Esophagus squamous epithelium (tissue), 5 donors: ENCODE measurements around the gene MINDY2. TPM values are rescaled to one million over a fixed set of nuclear protein-coding genes. Genes with fewer than 3 reads are reported as not detected.
"Not testable (repeated sequence)": the region's sequence is repeated elsewhere in the genome, so short reads cannot be mapped to it uniquely, and the experiment has no call there.

Source experiments
- DNase-seq: peaks from one replicate; lab custom pipeline; 2025; lab: John Stamatoyannopoulos, UW
- H3K27ac ChIP-seq, 4 donors: fragments of 200-600 bp; sonication (generic); one replicate each; pipeline ENCODE4 v1.5.1; 2016 to 2019; ENCODE audit warnings: mild to moderate bottlenecking in 1 of 4
- H3K27me3 ChIP-seq, 4 donors: fragments of 200-600 bp; sonication (generic); 1 replicate in 3 of 4; 2 replicates in 1 of 4; pipeline versions ENCODE4 v1.5.1 to v1.6.0; 2017 to 2021; ENCODE audit warnings: antibody characterized with exemption in 1 of 4
- H3K36me3 ChIP-seq, 3 donors: fragments of 200-600 bp; sonication (generic); one replicate each; pipeline ENCODE4 v1.5.1; 2016 to 2019
- H3K4me1 ChIP-seq, 3 donors: fragments of 200-600 bp; sonication (generic); one replicate each; pipeline ENCODE4 v1.5.1; 2017 to 2019
- H3K4me3 ChIP-seq, 4 donors: fragments of 200-600 bp; sonication (generic); 1 replicate in 3 of 4; 2 replicates in 1 of 4; pipeline ENCODE4 v1.5.1; 2016 to 2019; ENCODE audit warnings: mild to moderate bottlenecking in 2 of 4, moderate library complexity in 1 of 4
- H3K9me3 ChIP-seq, 3 donors: fragments of 200-600 bp; sonication (generic); one replicate each; pipeline ENCODE4 v1.5.1; 2016 to 2019
- POLR2A ChIP-seq, 4 donors: fragments of 450-650 bp; IDR thresholded peaks; one replicate each; pipeline ENCODE4 v1.6.1; 2017; ENCODE audit warnings: antibody characterized with exemption in 4 of 4, mild to moderate bottlenecking in 4 of 4, moderate library complexity in 3 of 4
- WGBS, 2 donors: methylation state at CpG; one replicate each; pipeline ENCODE4 v1.1.5; 2018; 5-methylcytosine and 5-hydroxymethylcytosine counted together
- intact Hi-C: fragments of 100-400 bp; cut with DNase I; formaldehyde crosslinking; loops from one replicate; pipeline ENCODE4 v1.15.0; 2022
- total RNA-seq, 4 donors: library from RNA; depleted of rRNA; stranded (reverse); fragments of >200 nt; gene quantifications; one replicate each; pipeline ENCODE4 v1.1.0, GENCODE V29; 2016
- TF ChIP-seq, protein P1 (sequence below), 6 experiments: fragments of 450-650 bp in 4 of 6; fragments of 200-600 bp in 2 of 6; sonication (generic) in 2 of 6; IDR thresholded peaks; one replicate each; pipeline ENCODE4 v1.5.1; 2016 to 2019; ENCODE audit warnings: antibody characterized with exemption in 6 of 6, mild to moderate bottlenecking in 4 of 6, moderate library complexity in 4 of 6
- donor health status: DM: yes; HTN: yes; CAD: no.

The MINDY2 gene
- total RNA-seq, 4 donors from 2014 or later, result 9.1 to 17.0 (median 13.9) TPM

DNA sequence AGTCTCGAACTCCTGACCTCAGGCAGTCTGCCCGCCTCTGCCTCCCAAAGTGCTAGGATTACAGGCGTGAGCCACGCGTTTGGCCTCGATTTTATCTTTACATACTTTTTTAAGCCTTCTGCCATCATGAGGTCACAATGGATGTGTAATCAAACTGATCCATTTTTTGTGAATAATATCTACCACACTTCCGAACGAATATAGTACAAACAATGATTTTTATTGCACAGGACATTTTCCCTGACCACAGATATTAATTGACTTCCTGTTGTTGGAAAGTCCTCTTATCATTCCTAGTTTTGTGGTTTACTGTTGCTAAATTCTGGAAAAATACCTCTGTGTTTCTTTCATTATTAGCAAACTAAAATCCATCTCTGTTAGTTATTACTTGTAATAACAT is 68.9 kb downstream of the MINDY2 start:
- H3K27me3 ChIP-seq, result no peaks in the 10 kb centered on the region
- no peaks in the 10 kb centered on the region for H3K9me3 ChIP-seq
- DNase-seq, result no peak
- no peak overlapping the region for H3K27ac ChIP-seq
- H3K36me3 ChIP-seq, result peaks cover 0 to 40% (median 0%) of the 10 kb centered on the region in 3 donors
- no peak overlapping the region for H3K4me3 ChIP-seq
- intact Hi-C loops, result no loop called here
- 90 to 91% methylated on average over 8 of the region's 8 CpGs for WGBS, 2 donors
- TF ChIP-seq POLR2A (IDR thresholded peaks at IDR 0.05), result no peak
- TF ChIP-seq, protein P1, sequence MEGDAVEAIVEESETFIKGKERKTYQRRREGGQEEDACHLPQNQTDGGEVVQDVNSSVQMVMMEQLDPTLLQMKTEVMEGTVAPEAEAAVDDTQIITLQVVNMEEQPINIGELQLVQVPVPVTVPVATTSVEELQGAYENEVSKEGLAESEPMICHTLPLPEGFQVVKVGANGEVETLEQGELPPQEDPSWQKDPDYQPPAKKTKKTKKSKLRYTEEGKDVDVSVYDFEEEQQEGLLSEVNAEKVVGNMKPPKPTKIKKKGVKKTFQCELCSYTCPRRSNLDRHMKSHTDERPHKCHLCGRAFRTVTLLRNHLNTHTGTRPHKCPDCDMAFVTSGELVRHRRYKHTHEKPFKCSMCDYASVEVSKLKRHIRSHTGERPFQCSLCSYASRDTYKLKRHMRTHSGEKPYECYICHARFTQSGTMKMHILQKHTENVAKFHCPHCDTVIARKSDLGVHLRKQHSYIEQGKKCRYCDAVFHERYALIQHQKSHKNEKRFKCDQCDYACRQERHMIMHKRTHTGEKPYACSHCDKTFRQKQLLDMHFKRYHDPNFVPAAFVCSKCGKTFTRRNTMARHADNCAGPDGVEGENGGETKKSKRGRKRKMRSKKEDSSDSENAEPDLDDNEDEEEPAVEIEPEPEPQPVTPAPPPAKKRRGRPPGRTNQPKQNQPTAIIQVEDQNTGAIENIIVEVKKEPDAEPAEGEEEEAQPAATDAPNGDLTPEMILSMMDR (IDR thresholded peaks at IDR 0.05), result no peak
- no peaks in the 10 kb centered on the region for H3K4me1 ChIP-seq

DNA sequence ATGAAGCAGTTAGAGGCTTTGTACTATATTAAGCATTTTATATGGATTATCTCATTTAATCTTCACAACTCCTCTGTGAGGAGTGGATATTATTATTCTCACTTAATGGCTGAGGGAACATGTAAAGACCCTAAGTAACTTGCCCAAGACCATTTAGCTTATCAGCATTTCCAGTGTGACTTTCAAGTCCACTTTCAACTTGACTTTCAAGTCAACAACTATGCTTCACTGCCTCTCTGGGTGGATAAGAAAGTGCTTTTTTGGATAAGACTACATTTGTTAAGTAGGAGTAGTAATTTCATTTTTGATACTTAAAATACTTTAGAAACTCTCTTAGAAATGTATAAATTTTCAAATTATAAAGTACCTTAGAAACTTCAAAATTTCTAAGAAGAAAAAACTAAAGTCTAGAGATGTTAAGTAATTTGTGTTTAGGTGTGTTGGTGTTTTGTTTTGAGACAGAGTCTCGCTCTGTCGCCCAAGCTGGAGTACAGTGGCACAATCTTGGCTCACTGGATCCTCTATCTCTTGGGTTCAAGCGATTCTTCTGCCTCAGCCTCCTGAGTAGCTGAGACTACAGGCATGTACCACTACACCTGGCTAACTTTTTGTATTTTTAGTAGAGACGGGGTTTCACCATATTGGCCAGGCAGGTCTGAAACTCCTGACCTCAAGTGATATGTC is 71.8 kb downstream of the MINDY2 start:
- TF ChIP-seq, protein P1 (IDR thresholded peaks at IDR 0.05), result no peak
- TF ChIP-seq POLR2A (IDR thresholded peaks at IDR 0.05), result no peak
- intact Hi-C loops, result no loop called here
- Histone ChIP-seq H3K4me3 (no peak overlapping the region), H3K9me3 (no peaks in the 10 kb centered on the region), H3K4me1 (no peaks in the 10 kb centered on the region), H3K27ac (no peak overlapping the region), H3K27me3 (no peaks in the 10 kb centered on the region), H3K36me3 (peaks cover 0 to 45% (median 0%) of the 10 kb centered on the region in 3 donors)
- 87 to 99% methylated on average over 3 to 4 of the region's 4 CpGs for WGBS, 2 donors
- DNase-seq, result no peak

DNA sequence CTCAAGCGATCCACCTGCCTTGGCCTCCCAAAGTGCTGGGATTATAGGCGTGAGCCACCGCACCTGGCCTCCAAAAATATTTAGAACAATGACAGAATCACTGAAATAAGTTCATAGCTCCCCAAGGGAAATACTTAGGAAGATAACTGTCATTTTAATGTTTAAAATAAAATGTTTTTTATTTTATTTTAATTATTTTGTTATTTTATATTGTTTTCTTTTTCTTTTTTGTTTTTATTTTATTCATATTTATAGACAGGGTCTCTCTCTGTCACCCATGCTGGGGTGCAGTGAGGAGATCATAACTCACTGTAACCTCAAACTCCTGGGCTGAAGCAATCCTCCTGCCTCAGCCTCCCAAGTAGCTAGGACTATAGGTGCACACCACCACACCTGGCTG is 80.1 kb downstream of the MINDY2 start:
- H3K4me3 ChIP-seq, H3K4me1 ChIP-seq, H3K27me3 ChIP-seq, H3K27ac ChIP-seq, DNase-seq, intact Hi-C loops, H3K9me3 ChIP-seq: not testable (repeated sequence)
- WGBS, 2 donors, result 94 to 100% methylated on average over 3 of the region's 3 CpGs
- H3K36me3 ChIP-seq, result peaks cover 0 to 92% (median 3%) of the 10 kb centered on the region in 3 donors

DNA sequence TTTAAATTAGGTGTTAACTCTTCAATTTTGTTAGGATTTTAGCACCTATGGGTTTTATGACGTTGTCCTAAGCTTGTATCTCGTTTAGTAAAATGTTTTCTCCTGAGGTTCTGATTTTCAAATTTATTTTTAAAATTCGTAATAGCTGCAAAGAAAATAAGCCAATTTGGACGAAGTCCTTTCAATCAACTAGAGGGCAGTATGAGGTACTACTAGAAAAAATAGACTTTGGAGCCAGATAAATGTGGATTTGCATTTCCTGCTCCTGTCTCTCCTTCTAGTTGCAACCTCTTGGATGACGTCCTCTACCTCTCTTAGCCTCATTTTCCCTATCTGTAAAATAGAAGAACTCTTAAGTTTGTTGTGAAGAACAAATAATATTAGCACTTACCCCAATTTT is 81.2 kb downstream of the MINDY2 start:
- Histone ChIP-seq H3K27ac (no peak overlapping the region), H3K9me3 (no peaks in the 10 kb centered on the region), H3K4me3 (no peak overlapping the region), H3K27me3 (no peaks in the 10 kb centered on the region), H3K4me1 (no peaks in the 10 kb centered on the region), H3K36me3 (peaks cover 0 to 91% (median 3%) of the 10 kb centered on the region in 3 donors)
- intact Hi-C loops, result no loop called here
- WGBS, 2 donors, result 79 to 88% methylated on average over 5 of the region's 5 CpGs
- TF ChIP-seq POLR2A (IDR thresholded peaks at IDR 0.05), result no peak
- TF ChIP-seq, protein P1 (IDR thresholded peaks at IDR 0.05), result peak in 1 of 6 experiments; percentile 25
- DNase-seq, result no peak

DNA sequence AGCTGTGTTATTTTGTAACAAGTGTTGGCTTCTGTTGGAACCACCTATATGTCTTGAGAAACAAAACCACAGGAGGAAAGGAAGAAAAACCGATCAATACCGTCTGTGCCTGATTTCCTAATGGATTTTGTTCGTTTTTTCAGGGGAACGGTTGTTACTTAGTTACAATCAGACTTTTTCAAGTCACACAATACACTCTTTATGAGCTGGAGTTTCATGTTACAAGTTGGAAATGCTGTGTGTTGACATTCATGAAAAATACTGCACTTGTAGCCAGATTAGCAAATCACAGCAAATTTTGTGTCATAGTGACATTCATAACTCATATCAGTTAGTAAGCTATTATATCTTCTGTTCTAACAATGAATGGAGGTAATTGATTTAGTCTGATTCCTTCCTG is 83.5 kb downstream of the MINDY2 start:
- no peak for DNase-seq
- Histone ChIP-seq H3K36me3 (peaks cover 0 to 75% (median 3%) of the 10 kb centered on the region in 3 donors), H3K4me3 (no peak overlapping the region), H3K27me3 (no peaks in the 10 kb centered on the region), H3K27ac (no peak overlapping the region), H3K4me1 (no peaks in the 10 kb centered on the region), H3K9me3 (no peaks in the 10 kb centered on the region)
- intact Hi-C loops, result no loop called here
- TF ChIP-seq POLR2A (IDR thresholded peaks at IDR 0.05), result no peak
- TF ChIP-seq, protein P1 (IDR thresholded peaks at IDR 0.05), result no peak
- 68 to 84% methylated on average over 4 of the region's 4 CpGs for WGBS, 2 donors
